HG03460 (cell line): ENCODE results near the gene TMX2.
"Not testable (repeated sequence)": the region's sequence is repeated elsewhere in the genome, so short reads cannot be mapped to it uniquely, and the experiment has no call there.

Experiments used
- ATAC-seq: cut with Tn5 transposase; IDR thresholded peaks from one replicate; pipeline ENCODE4 v1.9.1; 2021; ENCODE audit not compliant: unreplicated experiment

TMX2 gene, protein sequence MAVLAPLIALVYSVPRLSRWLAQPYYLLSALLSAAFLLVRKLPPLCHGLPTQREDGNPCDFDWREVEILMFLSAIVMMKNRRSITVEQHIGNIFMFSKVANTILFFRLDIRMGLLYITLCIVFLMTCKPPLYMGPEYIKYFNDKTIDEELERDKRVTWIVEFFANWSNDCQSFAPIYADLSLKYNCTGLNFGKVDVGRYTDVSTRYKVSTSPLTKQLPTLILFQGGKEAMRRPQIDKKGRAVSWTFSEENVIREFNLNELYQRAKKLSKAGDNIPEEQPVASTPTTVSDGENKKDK

DNA sequence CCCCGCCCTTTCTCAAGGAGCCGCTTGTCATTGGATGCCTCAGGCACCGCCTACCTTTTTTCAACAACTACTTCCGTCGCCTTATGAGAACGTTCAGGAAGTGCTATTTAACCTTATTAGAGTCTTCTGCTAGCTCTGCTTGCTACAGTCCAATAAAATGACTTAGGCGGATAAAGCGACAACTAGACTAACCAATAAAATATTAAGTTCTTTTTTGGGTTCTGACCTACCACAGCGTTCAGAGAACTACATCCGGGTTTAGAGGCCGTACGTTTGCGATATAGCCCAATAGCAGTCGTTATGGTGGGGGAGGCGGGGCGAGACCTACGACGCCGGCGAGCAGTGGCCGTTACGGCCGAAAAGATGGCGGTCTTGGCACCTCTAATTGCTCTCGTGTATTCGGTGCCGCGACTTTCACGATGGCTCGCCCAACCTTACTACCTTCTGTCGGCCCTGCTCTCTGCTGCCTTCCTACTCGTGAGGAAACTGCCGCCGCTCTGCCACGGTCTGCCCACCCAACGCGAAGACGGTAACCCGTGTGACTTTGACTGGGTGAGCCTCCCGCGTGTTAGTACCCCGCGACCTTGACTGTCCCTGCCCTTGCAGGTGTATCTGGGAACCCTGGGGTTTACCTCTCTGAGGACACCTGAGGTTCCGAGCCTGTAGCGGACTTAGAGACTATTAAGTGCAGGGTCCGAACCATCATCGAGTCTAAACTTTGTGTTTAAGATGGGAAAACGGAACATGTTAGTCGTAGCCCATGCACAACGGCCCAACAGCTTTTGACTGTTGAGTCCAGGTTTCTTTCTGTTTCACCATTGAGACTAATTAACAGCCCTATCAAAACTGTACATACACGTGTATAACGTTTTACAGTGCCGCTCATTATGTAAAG, at the start of gene TMX2:
TSS of gene TMX2 (plus strand) at position 338 of the 895 bp plus-strand sequence. CDS start at position 364, 26 bp downstream.
- peak; percentile 92 for ATAC-seq

DNA sequence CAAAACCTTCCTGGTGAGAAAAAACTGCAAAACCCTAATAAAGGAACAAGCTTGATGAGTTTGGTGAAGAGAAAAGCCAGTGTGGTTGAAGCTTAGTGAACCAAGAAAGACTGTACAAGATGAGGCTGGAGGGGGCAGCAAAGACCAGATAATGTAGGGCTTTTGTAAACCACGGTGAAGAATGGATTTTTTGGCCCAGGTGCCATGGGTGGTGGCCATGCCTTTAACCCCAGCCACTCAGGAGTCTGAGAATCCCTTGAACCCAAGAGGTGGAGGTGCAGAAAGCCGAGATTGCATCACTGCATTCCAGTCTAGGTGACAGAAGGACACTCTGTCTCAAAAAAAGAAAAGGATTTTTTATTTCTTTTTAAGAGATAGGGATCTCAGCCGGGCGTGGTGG, 49.5 kb upstream of the TMX2 start:
- no peak for ATAC-seq

DNA sequence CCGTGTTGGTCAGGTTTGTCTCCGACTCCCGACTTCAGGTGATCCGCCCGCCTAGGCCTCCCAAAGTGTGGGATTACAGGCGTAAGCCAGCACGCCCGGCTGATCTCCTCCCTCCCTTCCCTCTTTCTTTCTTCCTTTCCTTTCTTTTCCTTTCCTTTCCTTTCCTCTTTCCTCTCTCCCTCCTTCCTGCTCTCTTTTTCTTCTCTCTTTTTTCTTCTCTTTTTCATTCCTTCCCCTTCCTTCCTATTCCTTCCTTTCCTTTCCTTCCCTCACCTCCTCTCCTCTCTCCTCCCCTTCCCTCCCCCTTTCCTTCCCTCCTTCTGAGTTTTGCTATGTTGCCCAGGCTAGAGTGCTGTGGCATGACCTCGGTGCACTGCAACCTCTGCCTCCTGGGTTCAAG, 48.4 kb upstream of the TMX2 start:
- no peak for ATAC-seq

GRCh38 chr11:57667117-57667735, 45.2 kb upstream of the TMX2 start:
- peak; percentile 63 for ATAC-seq

GRCh38 chr11:57667736-57668433, 44.5 kb upstream of the TMX2 start, which contains the start of gene ZDHHC5:
TSS of gene ZDHHC5 (plus strand) at chr11:57668114. CDS start at chr11:57673091, 4,977 bp downstream.
- peak; percentile 80 for ATAC-seq

DNA sequence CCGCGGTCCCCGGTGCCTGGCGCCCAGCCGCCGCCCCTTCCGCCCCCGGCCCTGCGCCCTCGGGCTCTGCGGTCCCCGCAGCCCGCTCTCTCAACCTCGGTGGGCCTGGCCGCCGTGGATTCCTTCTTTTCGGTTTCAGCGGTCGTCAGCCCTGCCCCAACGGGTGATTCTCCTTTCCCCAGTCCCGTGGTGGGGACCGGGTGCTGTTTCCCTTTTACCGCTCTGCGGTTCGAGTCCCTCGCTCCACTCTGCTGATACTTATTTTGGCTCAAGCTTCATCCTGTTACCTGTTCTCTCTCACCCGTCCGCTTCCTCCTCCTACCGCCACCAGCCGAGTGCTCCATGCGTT, 44.0 kb upstream of the TMX2 start:
- peak; percentile 12 for ATAC-seq

GRCh38 chr11:57674251-57674650, 38.1 kb upstream of the TMX2 start:
- no peak for ATAC-seq

DNA sequence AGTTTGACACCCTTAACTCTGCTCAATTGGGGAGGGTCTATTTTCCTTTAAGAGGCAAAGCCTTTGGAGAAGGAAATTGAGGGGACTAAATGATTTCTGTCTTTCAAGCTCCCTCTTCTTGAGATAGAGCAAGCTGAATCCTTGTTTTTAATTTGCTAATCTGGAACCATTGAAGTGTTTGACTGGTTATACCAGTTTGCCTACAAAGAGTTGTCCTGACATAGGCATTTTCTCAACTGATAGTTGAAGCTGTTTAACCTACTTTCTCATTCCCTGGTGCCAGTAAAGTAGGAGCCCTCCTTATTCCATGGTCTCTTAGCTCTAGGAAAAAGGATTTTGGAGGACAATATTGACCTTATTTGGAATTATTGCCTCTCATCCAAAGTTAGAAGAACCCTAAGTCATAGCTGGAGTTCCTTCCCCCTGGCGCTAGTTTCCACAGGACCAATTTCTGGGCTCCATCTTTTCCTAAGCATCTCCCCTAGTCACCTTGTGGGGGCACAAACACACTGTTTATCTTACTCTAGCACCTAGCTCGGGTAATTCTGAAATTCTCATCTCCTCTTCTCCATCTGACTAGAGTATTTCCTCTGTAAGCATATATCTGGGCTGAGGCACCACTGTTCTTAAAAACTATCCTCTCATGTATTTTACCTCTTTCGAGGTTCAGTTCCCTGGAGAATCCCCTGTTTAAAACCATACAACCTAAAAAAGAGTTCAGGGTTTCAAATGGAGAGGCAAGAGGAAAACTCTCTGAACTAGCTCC, 37.0 kb upstream of the TMX2 start:
- no peak for ATAC-seq

GRCh38 chr11:57679396-57679795, 33.0 kb upstream of the TMX2 start:
- no peak for ATAC-seq

DNA sequence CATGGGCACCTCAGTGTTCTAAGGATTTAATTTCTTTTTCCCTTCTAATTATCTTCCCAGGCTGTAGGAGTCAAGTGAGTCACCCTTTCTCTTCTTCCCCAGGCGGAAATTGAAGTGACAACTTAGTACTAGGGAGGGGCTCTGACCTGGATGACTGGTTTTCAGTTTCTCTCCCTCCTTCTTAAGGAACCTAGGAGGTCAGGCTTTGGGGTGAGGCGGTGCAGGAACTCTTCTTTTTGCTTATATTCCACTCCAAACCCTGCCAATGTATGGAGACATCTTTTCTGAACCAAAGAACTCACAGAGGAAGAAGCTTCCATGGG, 31.9 kb upstream of the TMX2 start:
- no peak for ATAC-seq

GRCh38 chr11:57681168-57681567, 31.2 kb upstream of the TMX2 start:
- no peak for ATAC-seq

- not testable (repeated sequence) for ATAC-seq
Observed at GRCh38 chr11:57690474-57690873, 21.9 kb upstream of the TMX2 start.

- ATAC-seq: no peak
Observed at GRCh38 chr11:57698843-57699365, 13.5 kb upstream of the TMX2 start.

- no peak for ATAC-seq
Observed at GRCh38 chr11:57699813-57700212, 12.6 kb upstream of the TMX2 start.

DNA sequence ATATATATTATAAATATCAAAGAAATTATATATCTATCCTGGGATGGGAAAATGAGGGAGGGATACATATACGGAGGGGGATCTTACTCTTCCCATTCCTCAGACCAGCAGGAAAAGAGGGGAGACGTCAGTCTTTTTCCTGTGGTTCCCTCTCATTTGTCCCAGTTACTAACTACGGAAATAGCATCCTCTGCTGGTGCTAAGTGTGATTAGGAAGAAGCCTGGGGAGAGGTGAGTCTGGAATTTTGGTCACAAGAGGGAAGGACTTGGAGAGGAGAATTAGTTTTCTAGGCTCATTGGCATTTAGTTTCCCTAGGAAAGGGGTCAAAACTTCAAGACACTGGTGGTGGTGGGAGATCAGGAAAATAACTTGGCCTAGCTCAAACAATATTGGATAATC, 12.0 kb upstream of the TMX2 start:
- no peak for ATAC-seq

DNA sequence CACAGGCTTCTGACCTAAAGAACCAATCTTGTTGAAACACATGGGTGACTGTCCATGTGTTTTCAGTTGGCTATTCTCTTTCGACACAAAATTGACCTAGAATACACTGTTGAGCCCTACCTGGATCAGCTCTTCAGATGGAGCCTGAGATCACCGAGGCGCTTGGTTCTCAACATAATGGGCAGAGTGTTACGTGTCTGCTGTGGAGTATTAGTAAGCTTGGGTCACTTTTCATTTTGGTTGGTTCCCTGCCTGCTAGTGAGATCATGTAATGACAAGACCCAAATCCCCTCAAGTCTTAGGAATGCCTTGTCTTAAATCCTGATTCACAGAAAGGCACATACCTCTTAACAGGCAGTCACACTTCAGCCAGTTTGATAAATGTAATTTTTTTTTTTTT, 9.1 kb upstream of the TMX2 start:
- no peak for ATAC-seq

GRCh38 chr11:57704932-57705331, 7.5 kb upstream of the TMX2 start:
- no peak for ATAC-seq

DNA sequence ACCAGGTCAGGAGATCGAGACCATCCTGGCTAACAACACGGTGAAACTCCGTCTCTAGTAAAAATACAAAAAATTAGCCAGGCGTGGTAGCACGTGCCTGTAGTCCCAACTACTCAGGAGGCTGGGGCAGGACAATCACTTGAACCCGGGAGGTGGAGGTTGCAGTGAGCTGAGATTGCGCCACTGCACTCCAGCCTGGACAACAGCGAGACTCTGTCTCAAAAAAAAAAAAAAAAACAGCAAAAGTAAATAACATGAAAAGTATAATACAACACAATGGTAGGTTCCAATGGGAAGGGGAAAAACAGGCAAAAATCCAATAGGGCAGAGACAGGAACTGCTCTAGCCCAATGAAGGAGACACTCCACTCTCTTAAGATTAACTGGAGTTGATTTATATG, 7.0 kb upstream of the TMX2 start:
- not testable (repeated sequence) for ATAC-seq

- no peak for ATAC-seq
Observed at GRCh38 chr11:57709802-57710367, 2.5 kb upstream of the TMX2 start.
